SK-N-SH (cell line): Measurements from ENCODE around the gene CEP41.

Source experiments
- CHD2 ChIP-seq: fragments of 150-350 bp; IDR thresholded peaks from 2 replicates; pipeline ENCODE4 v1.6.1; 2018; ENCODE audit warnings: low read length; ENCODE audit not compliant: partially characterized antibody
- EP300 ChIP-seq, 2 experiments: IDR thresholded peaks; 2 replicates each; pipeline versions ENCODE4 v1.4.0 to v1.6.1; 2012; ENCODE audit warnings: borderline replicate concordance in 1 of 2, low read depth in 1 of 2, low read length in 1 of 2
- FOXM1 ChIP-seq: IDR thresholded peaks from 2 replicates; pipeline ENCODE4 v1.4.0; 2012; ENCODE audit warnings: low read depth, mild to moderate bottlenecking
- GATA2 ChIP-seq: sonication (generic); formaldehyde crosslinking; IDR thresholded peaks from 2 replicates; pipeline ENCODE4 v1.5.0; 2020; ENCODE audit warnings: mild to moderate bottlenecking, missing genetic modification reagents
- MEF2A ChIP-seq: IDR thresholded peaks from 2 replicates; pipeline ENCODE4 v1.4.0; 2012; ENCODE audit warnings: low read depth, borderline replicate concordance
- POLR2AphosphoS5 ChIP-seq: IDR thresholded peaks from 2 replicates; pipeline ENCODE4 v1.6.1; 2012; ENCODE audit warnings: low read depth, low read length
- TF ChIP-seq, protein P1 (sequence below): fragments of 200-600 bp; sonication (generic); IDR thresholded peaks from 2 replicates; pipeline ENCODE4 v1.6.1; 2017; ENCODE audit warnings: antibody characterized with exemption, mild to moderate bottlenecking, moderate library complexity
- TF ChIP-seq, protein P2 (sequence below): IDR thresholded peaks from 2 replicates; pipeline ENCODE4; 2012
- TF ChIP-seq, protein P3 (sequence below): IDR thresholded peaks from 2 replicates; pipeline ENCODE4 v1.4.0; 2012; ENCODE audit warnings: low read depth

DNA sequence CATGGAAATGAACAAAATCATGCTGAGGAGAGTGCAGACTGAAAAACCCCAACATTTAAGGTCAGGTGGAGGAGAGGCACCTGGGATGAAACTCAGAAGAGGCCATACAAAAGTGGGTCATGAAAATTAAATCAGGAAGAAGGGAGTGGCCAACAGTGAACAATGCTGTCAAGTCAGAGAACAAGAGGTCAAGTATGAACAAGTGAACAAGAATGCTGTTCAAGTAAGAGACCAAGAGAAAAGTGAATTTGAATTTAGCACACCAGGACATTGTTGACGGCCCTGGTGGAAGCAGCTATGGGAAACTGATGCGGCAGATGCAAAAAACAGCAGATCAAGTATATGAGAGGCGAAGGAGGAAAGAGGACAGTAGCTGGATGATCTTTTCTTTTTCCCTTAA, 7.9 kb downstream of the CEP41 start:
- TF ChIP-seq, protein P1, sequence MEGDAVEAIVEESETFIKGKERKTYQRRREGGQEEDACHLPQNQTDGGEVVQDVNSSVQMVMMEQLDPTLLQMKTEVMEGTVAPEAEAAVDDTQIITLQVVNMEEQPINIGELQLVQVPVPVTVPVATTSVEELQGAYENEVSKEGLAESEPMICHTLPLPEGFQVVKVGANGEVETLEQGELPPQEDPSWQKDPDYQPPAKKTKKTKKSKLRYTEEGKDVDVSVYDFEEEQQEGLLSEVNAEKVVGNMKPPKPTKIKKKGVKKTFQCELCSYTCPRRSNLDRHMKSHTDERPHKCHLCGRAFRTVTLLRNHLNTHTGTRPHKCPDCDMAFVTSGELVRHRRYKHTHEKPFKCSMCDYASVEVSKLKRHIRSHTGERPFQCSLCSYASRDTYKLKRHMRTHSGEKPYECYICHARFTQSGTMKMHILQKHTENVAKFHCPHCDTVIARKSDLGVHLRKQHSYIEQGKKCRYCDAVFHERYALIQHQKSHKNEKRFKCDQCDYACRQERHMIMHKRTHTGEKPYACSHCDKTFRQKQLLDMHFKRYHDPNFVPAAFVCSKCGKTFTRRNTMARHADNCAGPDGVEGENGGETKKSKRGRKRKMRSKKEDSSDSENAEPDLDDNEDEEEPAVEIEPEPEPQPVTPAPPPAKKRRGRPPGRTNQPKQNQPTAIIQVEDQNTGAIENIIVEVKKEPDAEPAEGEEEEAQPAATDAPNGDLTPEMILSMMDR: no peak
- TF ChIP-seq FOXM1 (no peak), GATA2 (no peak), MEF2A (no peak), POLR2AphosphoS5 (no peak), EP300 (IDR thresholded peaks at IDR 0.05; ENCODE audit: borderline replicate concordance in 1 of 2, low read depth in 1 of 2, low read length in 1 of 2) (no peak), CHD2 (no peak)
- TF ChIP-seq, protein P2, sequence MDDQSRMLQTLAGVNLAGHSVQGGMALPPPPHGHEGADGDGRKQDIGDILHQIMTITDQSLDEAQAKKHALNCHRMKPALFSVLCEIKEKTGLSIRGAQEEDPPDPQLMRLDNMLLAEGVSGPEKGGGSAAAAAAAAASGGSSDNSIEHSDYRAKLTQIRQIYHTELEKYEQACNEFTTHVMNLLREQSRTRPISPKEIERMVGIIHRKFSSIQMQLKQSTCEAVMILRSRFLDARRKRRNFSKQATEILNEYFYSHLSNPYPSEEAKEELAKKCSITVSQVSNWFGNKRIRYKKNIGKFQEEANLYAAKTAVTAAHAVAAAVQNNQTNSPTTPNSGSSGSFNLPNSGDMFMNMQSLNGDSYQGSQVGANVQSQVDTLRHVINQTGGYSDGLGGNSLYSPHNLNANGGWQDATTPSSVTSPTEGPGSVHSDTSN: no peak
- TF ChIP-seq, protein P3, sequence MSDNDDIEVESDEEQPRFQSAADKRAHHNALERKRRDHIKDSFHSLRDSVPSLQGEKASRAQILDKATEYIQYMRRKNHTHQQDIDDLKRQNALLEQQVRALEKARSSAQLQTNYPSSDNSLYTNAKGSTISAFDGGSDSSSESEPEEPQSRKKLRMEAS: no peak
